Right forelimb (tissue), 1 donor: Measurements from ENCODE around the gene PTPRM.

Source experiments
- DNase-seq: peaks from one replicate; pipeline ENCODE4 v3.0.0-alpha.2; 2018

The PTPRM gene

GRCh38 chr18:7600528-7601245, 33.6 kb downstream of the PTPRM start:
- DNase-seq = no peak

- no peak for DNase-seq
Measured at GRCh38 chr18:7601246-7601615, 34.1 kb downstream of the PTPRM start.

GRCh38 chr18:7601936-7602335, 34.8 kb downstream of the PTPRM start:
- no peak for DNase-seq

- DNase-seq = no peak
Measured at GRCh38 chr18:7603259-7604000, 36.3 kb downstream of the PTPRM start.

GRCh38 chr18:7604361-7604760, 37.2 kb downstream of the PTPRM start:
- no peak for DNase-seq

- DNase-seq = no peak
Measured at GRCh38 chr18:7605705-7606104, 38.6 kb downstream of the PTPRM start.

GRCh38 chr18:7607540-7608173, 40.5 kb downstream of the PTPRM start:
- DNase-seq = no peak

- DNase-seq = no peak
Measured at GRCh38 chr18:7608174-7608550, 41.0 kb downstream of the PTPRM start.

GRCh38 chr18:7608781-7609201, 41.7 kb downstream of the PTPRM start:
- no peak for DNase-seq

GRCh38 chr18:7609617-7610016, 42.5 kb downstream of the PTPRM start:
- DNase-seq = no peak

GRCh38 chr18:7614042-7614441, 46.9 kb downstream of the PTPRM start:
- DNase-seq = no peak

GRCh38 chr18:7615840-7616239, 48.7 kb downstream of the PTPRM start:
- no peak for DNase-seq

GRCh38 chr18:7616661-7617060, 49.5 kb downstream of the PTPRM start:
- no peak for DNase-seq

GRCh38 chr18:7617738-7618422, 50.8 kb downstream of the PTPRM start:
- DNase-seq = peak; percentile 80

- DNase-seq = no peak
Measured at GRCh38 chr18:7618891-7619442, 51.9 kb downstream of the PTPRM start.

- no peak for DNase-seq
Measured at GRCh38 chr18:7619676-7620075, 52.6 kb downstream of the PTPRM start.

- no peak for DNase-seq
Measured at GRCh38 chr18:7622721-7623120, 55.6 kb downstream of the PTPRM start.

- DNase-seq = no peak
Measured at GRCh38 chr18:7623681-7624080, 56.6 kb downstream of the PTPRM start.

GRCh38 chr18:7624697-7625096, 57.6 kb downstream of the PTPRM start:
- no peak for DNase-seq

- DNase-seq = no peak
Measured at GRCh38 chr18:7626175-7626921, 59.2 kb downstream of the PTPRM start.

- no peak for DNase-seq
Measured at GRCh38 chr18:7626922-7627440, 59.9 kb downstream of the PTPRM start.

- no peak for DNase-seq
Measured at GRCh38 chr18:7629416-7629815, 62.3 kb downstream of the PTPRM start.
